ENCODE results near the gene MUC15. TPM values are rescaled to one million over a fixed set of nuclear protein-coding genes. Genes with fewer than 3 reads are reported as not detected.

Gene MUC15
- total and polyA plus RNA-seq, 3 donors from 2014 or later, result 0.25 to 0.57 TPM; not detected in 1

DNA sequence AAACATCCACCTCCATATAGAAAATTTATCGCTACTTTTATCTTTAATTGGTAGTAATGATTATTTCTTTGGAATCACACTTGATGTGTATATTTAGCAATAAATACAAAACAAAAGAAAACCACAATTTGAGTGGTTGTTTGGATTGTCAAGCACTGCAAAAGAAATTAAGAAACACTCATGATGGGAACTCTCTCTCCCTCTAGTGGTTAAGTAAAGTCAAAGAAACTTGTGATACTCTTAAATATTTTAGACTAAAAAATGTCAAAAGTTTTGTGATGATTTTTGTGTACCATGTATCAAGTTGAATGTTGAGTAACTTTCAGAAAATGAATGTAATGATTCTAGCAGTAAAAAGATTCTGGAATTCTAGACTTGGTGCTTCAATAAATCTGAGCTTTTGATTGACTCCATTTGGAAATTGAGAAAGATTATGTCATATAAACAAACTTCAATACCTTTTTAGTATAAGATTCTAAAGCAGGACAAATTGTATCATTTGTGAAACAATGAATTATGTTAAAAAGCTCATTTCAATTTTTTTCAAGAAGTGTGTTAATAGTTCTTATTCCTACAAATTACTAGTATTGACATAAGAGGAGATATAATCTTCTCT lies 20.8 kb downstream of the MUC15 start:
- 40 to 62% methylated on average over 1 of the region's 1 CpG for WGBS, 2 donors
- no peak for DNase-seq
- H3K27ac ChIP-seq, result no peak overlapping the region
- H3K4me1 ChIP-seq, result no peaks in the 10 kb centered on the region
- intact Hi-C loops (cut with DNase I; ENCODE audit: low total_unique reads), result no loop called here
- no peaks in the 10 kb centered on the region for H3K9me3 ChIP-seq
- no peak for TF ChIP-seq POLR2A (IDR thresholded peaks at IDR 0.05)
- TF ChIP-seq, protein P1, sequence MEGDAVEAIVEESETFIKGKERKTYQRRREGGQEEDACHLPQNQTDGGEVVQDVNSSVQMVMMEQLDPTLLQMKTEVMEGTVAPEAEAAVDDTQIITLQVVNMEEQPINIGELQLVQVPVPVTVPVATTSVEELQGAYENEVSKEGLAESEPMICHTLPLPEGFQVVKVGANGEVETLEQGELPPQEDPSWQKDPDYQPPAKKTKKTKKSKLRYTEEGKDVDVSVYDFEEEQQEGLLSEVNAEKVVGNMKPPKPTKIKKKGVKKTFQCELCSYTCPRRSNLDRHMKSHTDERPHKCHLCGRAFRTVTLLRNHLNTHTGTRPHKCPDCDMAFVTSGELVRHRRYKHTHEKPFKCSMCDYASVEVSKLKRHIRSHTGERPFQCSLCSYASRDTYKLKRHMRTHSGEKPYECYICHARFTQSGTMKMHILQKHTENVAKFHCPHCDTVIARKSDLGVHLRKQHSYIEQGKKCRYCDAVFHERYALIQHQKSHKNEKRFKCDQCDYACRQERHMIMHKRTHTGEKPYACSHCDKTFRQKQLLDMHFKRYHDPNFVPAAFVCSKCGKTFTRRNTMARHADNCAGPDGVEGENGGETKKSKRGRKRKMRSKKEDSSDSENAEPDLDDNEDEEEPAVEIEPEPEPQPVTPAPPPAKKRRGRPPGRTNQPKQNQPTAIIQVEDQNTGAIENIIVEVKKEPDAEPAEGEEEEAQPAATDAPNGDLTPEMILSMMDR (IDR thresholded peaks at IDR 0.05), result peak in 1 of 3 experiments; percentile 20
- H3K27me3 ChIP-seq, result no peaks in the 10 kb centered on the region
- H3K4me3 ChIP-seq, result no peak overlapping the region
- H3K36me3 ChIP-seq (ENCODE audit: low read depth, missing control alignments), result no peaks in the 10 kb centered on the region

DNA sequence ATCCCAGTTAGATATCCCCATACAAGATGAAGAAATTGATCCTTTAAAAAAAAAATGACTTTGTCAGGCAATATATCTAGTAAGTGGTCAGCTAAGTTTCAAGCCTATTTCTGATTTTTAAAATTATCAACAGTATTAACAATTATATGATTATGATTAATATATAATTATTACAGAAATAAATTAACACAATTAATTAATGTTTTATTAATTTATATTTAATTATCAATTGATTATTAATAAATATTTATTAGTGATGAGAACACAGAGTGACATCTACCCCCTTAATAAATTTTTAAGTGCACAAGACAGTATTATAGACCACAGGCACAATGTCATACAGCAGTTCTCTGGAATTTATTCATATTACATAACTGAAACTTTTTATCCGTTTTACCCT lies 22.0 kb downstream of the MUC15 start:
- no peaks in the 10 kb centered on the region for H3K9me3 ChIP-seq
- TF ChIP-seq POLR2A (IDR thresholded peaks at IDR 0.05), result no peak
- TF ChIP-seq, protein P1 (IDR thresholded peaks at IDR 0.05), result no peak
- no peak for DNase-seq
- no peak overlapping the region for H3K4me3 ChIP-seq
- H3K4me1 ChIP-seq, result no peaks in the 10 kb centered on the region
- no peaks in the 10 kb centered on the region for H3K27me3 ChIP-seq
- H3K27ac ChIP-seq, result no peak overlapping the region
- H3K36me3 ChIP-seq (ENCODE audit: low read depth, missing control alignments), result no peaks in the 10 kb centered on the region
- 76 to 80% methylated on average over 1 of the region's 1 CpG for WGBS, 2 donors
- intact Hi-C loops (cut with DNase I; ENCODE audit: low total_unique reads), result no loop called here

DNA sequence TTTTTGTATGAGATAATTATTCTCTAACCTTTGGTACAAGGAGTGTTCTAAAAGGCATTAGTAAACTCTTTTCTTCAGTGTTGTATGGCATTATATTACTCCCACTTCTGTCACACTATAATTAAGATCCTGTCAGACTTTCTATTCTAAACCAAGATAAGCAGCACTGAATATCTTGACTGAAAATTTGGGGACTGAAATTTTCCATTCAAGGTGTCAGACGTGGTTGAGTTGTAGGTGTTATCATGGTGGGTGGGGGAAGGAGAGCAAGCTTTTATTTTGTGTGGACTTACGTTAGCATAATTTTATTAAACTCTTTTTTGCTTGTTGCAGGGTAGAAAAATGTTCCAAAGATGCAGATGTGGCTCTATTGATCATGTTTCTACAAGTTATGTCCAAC lies 22.9 kb downstream of the MUC15 start:
- TF ChIP-seq, protein P1 (IDR thresholded peaks at IDR 0.05), result no peak
- no peak for TF ChIP-seq POLR2A (IDR thresholded peaks at IDR 0.05)
- no peak for DNase-seq
- H3K4me3 ChIP-seq, result no peak overlapping the region
- 49 to 69% methylated on average over 2 of the region's 2 CpGs for WGBS, 2 donors
- H3K27ac ChIP-seq, result no peak overlapping the region
- no peaks in the 10 kb centered on the region for H3K9me3 ChIP-seq
- H3K27me3 ChIP-seq, result no peaks in the 10 kb centered on the region
- H3K4me1 ChIP-seq, result no peaks in the 10 kb centered on the region
- H3K36me3 ChIP-seq (ENCODE audit: low read depth, missing control alignments), result no peaks in the 10 kb centered on the region
- intact Hi-C loops (cut with DNase I; ENCODE audit: low total_unique reads), result no loop called here

DNA sequence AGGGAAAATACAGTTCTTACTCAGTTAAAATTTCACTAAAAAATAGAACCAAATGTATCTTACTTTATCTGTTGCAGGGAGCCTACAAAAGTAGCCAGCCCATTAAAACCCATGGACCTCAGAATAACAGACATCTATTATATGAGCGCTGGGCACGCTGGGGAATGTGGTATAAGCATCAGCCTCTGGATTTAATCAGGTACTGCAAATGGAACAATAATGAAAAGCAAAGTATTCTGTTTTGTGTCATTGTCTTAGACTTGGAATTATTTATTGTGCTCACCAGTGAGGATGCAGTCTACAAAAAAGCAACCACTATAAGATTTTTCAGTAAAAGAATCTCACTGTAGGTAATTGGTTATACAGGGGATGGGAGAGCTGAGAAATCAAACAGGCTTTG lies 30.2 kb downstream of the MUC15 start:
- Histone ChIP-seq H3K9me3 (no peaks in the 10 kb centered on the region), H3K27me3 (no peaks in the 10 kb centered on the region), H3K4me3 (no peak overlapping the region), H3K4me1 (no peaks in the 10 kb centered on the region), H3K27ac (no peak overlapping the region), H3K36me3 (ENCODE audit: low read depth, missing control alignments) (no peaks in the 10 kb centered on the region)
- TF ChIP-seq, protein P1 (IDR thresholded peaks at IDR 0.05), result no peak
- no peak for TF ChIP-seq POLR2A (IDR thresholded peaks at IDR 0.05)
- WGBS, 2 donors, result 81 to 90% methylated on average over 2 of the region's 2 CpGs
- no peak for DNase-seq
- intact Hi-C loops (cut with DNase I; ENCODE audit: low total_unique reads), result no loop called here

DNA sequence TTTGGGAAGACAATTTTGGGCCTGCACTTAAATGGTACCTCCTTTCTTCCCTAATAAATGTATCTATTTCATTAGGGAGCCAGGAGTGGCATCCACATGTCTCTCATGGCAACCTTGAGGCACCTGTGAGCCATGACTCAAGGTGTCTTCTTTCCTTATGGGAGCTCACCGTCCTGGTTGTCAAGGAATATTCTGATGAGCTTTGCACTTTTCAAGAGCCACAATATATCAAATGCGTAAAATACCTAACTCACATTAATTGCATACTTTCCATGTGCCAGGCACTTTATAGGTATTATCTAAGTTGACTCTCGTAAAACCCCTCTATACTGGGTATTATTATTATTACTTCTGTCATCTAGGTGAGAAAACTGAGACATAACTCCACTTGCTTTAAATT lies 32.5 kb downstream of the MUC15 start:
- TF ChIP-seq, protein P1 (IDR thresholded peaks at IDR 0.05), result no peak
- TF ChIP-seq POLR2A (IDR thresholded peaks at IDR 0.05), result no peak
- Histone ChIP-seq H3K36me3 (ENCODE audit: low read depth, missing control alignments) (no peaks in the 10 kb centered on the region), H3K9me3 (no peaks in the 10 kb centered on the region), H3K27ac (no peak overlapping the region), H3K4me1 (no peaks in the 10 kb centered on the region), H3K4me3 (no peak overlapping the region), H3K27me3 (no peaks in the 10 kb centered on the region)
- WGBS, 2 donors, result 86 to 89% methylated on average over 3 of the region's 3 CpGs
- intact Hi-C loops (cut with DNase I; ENCODE audit: low total_unique reads), result no loop called here
- no peak for DNase-seq

Measured in testis (tissue), 3 donors.